CD4-positive, alpha-beta T cell (primary cell): ENCODE data around the gene KIF4A. TPM values are rescaled to one million over a fixed set of nuclear protein-coding genes. Genes with fewer than 3 reads are reported as not detected.

ENCODE experiments used
- ATAC-seq: fragments of 200-7000 bp; cut with Tn5 transposase; one replicate; pipeline ENCODE4 v1.10.0; 2022; ENCODE audit warnings: mild to moderate bottlenecking; ENCODE audit not compliant: poor library complexity
- CTCF ChIA-PET: fragments of 350-600 bp; sonication (Branson Sonifier 250); formaldehyde crosslinking; loops from one replicate; lab custom pipeline; 2021; ENCODE audit warnings: antibody characterized with exemption, inconsistent platforms; lab: Charles Lee
- POLR2A ChIA-PET: fragments of 350-600 bp; sonication (Branson Sonifier 250); formaldehyde crosslinking; loops from one replicate; lab custom pipeline; 2021; ENCODE audit warnings: antibody characterized with exemption, inconsistent platforms; lab: Charles Lee
- DNase-seq, 14 experiments: peaks; one replicate each; pipeline ENCODE4 v3.0.0-alpha.2; 2013 to 2020; ENCODE audit warnings: mixed read lengths in 2 of 14
- H3K27ac ChIP-seq, 2 donors: one replicate each; pipeline versions ENCODE4 v1.5.1 to v1.7.0; 2013; ENCODE audit warnings: low read length in 2 of 2, low read depth in 1 of 2, mild to moderate bottlenecking in 1 of 2
- H3K27me3 ChIP-seq, 2 experiments: 1 replicate in 1 of 2; 2 replicates in 1 of 2; pipeline versions ENCODE4 v1.6.1 to v1.7.0; 2013; ENCODE audit warnings: low read length in 2 of 2, control low read depth in 1 of 2, mild to moderate bottlenecking in 1 of 2, moderate library complexity in 1 of 2; ENCODE audit not compliant: insufficient read depth in 2 of 2, control insufficient read depth in 1 of 2
- H3K36me3 ChIP-seq: one replicate; pipeline ENCODE4 v1.6.1; 2013; ENCODE audit warnings: low read length, control low read depth; ENCODE audit not compliant: insufficient read depth
- H3K4me1 ChIP-seq: one replicate; pipeline ENCODE4 v1.6.1; 2013; ENCODE audit warnings: low read length, control low read depth; ENCODE audit not compliant: insufficient read depth
- H3K4me3 ChIP-seq: one replicate; pipeline ENCODE4 v1.5.1; 2013; ENCODE audit warnings: mild to moderate bottlenecking, low read length, moderate library complexity
- H3K9me3 ChIP-seq, 2 experiments: 1 replicate in 1 of 2; 2 replicates in 1 of 2; pipeline versions ENCODE4 v1.6.1 to v1.7.0; 2013; ENCODE audit warnings: low read length in 2 of 2, mild to moderate bottlenecking in 2 of 2, control low read depth in 1 of 2, moderate library complexity in 1 of 2; ENCODE audit not compliant: control insufficient read depth in 1 of 2, insufficient read depth in 1 of 2
- H3K27ac Mint-ChIP-seq: one replicate; pipeline ENCODE4 v1.8.0; 2020; ENCODE audit warnings: mixed read lengths
- H3K27me3 Mint-ChIP-seq: one replicate; pipeline ENCODE4 v1.8.0; 2021; ENCODE audit warnings: mixed read lengths
- H3K36me3 Mint-ChIP-seq: one replicate; pipeline ENCODE4 v1.8.0; 2021; ENCODE audit warnings: low read depth, mixed read lengths
- H3K4me1 Mint-ChIP-seq: one replicate; pipeline ENCODE4 v1.8.0; 2021; ENCODE audit warnings: low read depth, mixed read lengths
- H3K4me3 Mint-ChIP-seq: one replicate; pipeline ENCODE4 v1.8.0; 2020; ENCODE audit warnings: mild to moderate bottlenecking, mixed read lengths
- H3K9me3 Mint-ChIP-seq: one replicate; pipeline ENCODE4 v1.8.0; 2020; ENCODE audit warnings: mixed read lengths
- intact Hi-C, 2 experiments: fragments of 100-400 bp; cut with DNase I in 1 of 2; cut with micrococcal nuclease in 1 of 2; formaldehyde crosslinking; loops; one replicate each; pipeline versions ENCODE4 v1.15.1 to v1.9.0; 2023 to 2025; cut with DNase I, micrococcal nuclease
- total RNA-seq, 174 experiments: library from RNA in 2 of 174; stranded (reverse) in 2 of 174; gene quantifications; one replicate each; pipeline ENCODE4 v1.2.3 and lab custom pipeline; 2021 to 2026
- TF ChIP-seq, protein P1 (sequence below): fragments of 200-600 bp; IDR thresholded peaks from one replicate; pipeline ENCODE4 v1.8.0; 2022; ENCODE audit warnings: antibody characterized with exemption, mild to moderate bottlenecking

KIF4A gene
- total RNA-seq, 2 experiments from 2014 or later = 0.06 to 0.19 TPM

DNA sequence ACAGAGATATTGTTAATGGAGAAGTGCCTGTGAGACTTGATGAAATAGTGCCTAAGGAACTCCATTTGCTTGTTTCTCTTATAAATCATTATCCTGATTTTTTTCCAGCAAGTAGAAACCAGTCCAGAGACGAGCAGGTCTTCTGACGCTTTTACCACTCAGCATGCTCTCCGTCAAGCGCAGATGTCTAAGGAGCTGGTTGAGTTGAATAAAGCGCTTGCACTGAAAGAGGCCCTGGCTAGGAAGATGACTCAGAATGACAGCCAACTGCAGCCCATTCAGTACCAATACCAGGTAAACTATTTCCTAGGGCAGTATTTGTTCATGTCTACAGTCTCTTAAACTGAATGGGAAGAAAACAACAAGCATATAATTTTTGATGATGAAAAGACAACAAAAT lies 63.6 kb downstream of the KIF4A start:
- no peak for ATAC-seq
- intact Hi-C loops = no loop called here
- H3K27me3 ChIP-seq = no peaks in the 10 kb centered on the region
- H3K4me3 ChIP-seq = no peak overlapping the region
- POLR2A ChIA-PET = no interaction called here
- Mint-ChIP-seq H3K36me3 (no peaks in the 10 kb centered on the region), H3K4me1 (no peaks in the 10 kb centered on the region), H3K27me3 (no peaks in the 10 kb centered on the region), H3K27ac (no peak overlapping the region), H3K4me3 (no peak overlapping the region), H3K9me3 (no peaks in the 10 kb centered on the region)
- no peak for DNase-seq
- H3K27ac ChIP-seq = no peak overlapping the region
- CTCF ChIA-PET = no interaction called here
- TF ChIP-seq, protein P1, sequence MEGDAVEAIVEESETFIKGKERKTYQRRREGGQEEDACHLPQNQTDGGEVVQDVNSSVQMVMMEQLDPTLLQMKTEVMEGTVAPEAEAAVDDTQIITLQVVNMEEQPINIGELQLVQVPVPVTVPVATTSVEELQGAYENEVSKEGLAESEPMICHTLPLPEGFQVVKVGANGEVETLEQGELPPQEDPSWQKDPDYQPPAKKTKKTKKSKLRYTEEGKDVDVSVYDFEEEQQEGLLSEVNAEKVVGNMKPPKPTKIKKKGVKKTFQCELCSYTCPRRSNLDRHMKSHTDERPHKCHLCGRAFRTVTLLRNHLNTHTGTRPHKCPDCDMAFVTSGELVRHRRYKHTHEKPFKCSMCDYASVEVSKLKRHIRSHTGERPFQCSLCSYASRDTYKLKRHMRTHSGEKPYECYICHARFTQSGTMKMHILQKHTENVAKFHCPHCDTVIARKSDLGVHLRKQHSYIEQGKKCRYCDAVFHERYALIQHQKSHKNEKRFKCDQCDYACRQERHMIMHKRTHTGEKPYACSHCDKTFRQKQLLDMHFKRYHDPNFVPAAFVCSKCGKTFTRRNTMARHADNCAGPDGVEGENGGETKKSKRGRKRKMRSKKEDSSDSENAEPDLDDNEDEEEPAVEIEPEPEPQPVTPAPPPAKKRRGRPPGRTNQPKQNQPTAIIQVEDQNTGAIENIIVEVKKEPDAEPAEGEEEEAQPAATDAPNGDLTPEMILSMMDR = no peak
- H3K36me3 ChIP-seq = no peaks in the 10 kb centered on the region
- no peaks in the 10 kb centered on the region for H3K4me1 ChIP-seq
- H3K9me3 ChIP-seq = peaks cover 0 to 18% of the 10 kb centered on the region in 2 experiments

DNA sequence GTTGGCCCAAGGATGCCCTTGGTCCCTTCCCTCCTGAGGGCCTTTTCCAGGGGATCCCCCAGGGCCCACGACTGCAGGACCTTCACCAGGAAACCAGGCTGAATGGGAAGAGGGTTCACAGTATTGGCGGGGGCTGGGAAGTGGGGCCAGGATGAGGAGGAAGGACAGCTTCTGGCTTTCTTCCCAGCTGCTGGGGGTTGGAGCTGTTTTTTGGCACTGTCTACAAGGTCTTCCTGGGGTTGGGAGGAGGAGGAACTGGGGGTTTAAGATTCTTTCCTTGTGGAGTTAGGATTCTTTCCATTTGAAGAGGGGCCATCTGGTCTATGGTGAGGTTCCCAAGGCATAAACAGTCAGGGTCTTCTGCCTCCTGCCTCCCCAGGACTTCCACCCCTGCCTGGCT lies 64.8 kb downstream of the KIF4A start:
- Mint-ChIP-seq H3K4me1 (no peaks in the 10 kb centered on the region), H3K4me3 (no peak overlapping the region), H3K27ac (no peak overlapping the region), H3K27me3 (no peaks in the 10 kb centered on the region), H3K36me3 (no peaks in the 10 kb centered on the region), H3K9me3 (no peaks in the 10 kb centered on the region)
- Histone ChIP-seq H3K36me3 (no peaks in the 10 kb centered on the region), H3K4me3 (no peak overlapping the region), H3K27me3 (no peaks in the 10 kb centered on the region), H3K4me1 (no peaks in the 10 kb centered on the region), H3K9me3 (peaks cover 0 to 8% of the 10 kb centered on the region in 2 experiments), H3K27ac (no peak overlapping the region)
- intact Hi-C loops = no loop called here
- CTCF ChIA-PET = no interaction called here
- DNase-seq = no peak
- ATAC-seq = no peak
- POLR2A ChIA-PET = no interaction called here
- TF ChIP-seq, protein P1 = no peak

GRCh38 chrX:70359458-70359857 lies 69.6 kb downstream of the KIF4A start:
- H3K4me3 Mint-ChIP-seq = no peak overlapping the region
- no peak overlapping the region for H3K4me3 ChIP-seq
- no peaks in the 10 kb centered on the region for H3K27me3 Mint-ChIP-seq
- TF ChIP-seq, protein P1 = no peak
- no peaks in the 10 kb centered on the region for H3K4me1 Mint-ChIP-seq
- H3K9me3 ChIP-seq = no peaks in the 10 kb centered on the region
- H3K9me3 Mint-ChIP-seq = no peaks in the 10 kb centered on the region
- no peak for DNase-seq
- intact Hi-C loops = no loop called here
- no peak overlapping the region for H3K27ac Mint-ChIP-seq
- POLR2A ChIA-PET = no interaction called here
- CTCF ChIA-PET = no interaction called here
- ATAC-seq = no peak
- H3K36me3 Mint-ChIP-seq = no peaks in the 10 kb centered on the region
- no peaks in the 10 kb centered on the region for H3K4me1 ChIP-seq
- no peaks in the 10 kb centered on the region for H3K36me3 ChIP-seq
- no peak overlapping the region for H3K27ac ChIP-seq
- no peaks in the 10 kb centered on the region for H3K27me3 ChIP-seq
